ENCODE results near the gene WFS1. TPM values are rescaled to one million over a fixed set of nuclear protein-coding genes. Genes with fewer than 3 reads are reported as not detected.
A peak's percentile ranks its signal among the peaks of the same experiment; 100 is the strongest.

Gene WFS1
- total and polyA plus RNA-seq, 2 donors (not counting 1 experiment from before 2014, with no cell fraction given) = 25.7 to 37.5 TPM

- no peak overlapping the region for H3K4me3 ChIP-seq (replicated peaks in 1 of 4; ENCODE audit: control extremely low read depth in 1 of 4, insufficient read depth in 1 of 4, low read depth in 3 of 4, low read length in 4 of 4)
- H2AFZ ChIP-seq (ENCODE audit: low read length) = no peak overlapping the region
- H3K9me3 ChIP-seq (ENCODE audit: control insufficient read depth, insufficient read depth, low read depth, low read length) = no peaks in the 10 kb centered on the region
- no peaks in the 10 kb centered on the region for H4K20me1 ChIP-seq (ENCODE audit: control insufficient read depth, extremely low read depth, insufficient read depth, low read length)
- DNase-seq (ENCODE audit: low read depth in 2 of 2) = peak in 1 of 2 donors; percentile 3
- H3K27me3 ChIP-seq (ENCODE audit: control insufficient read depth, insufficient read depth, low read length) = no peaks in the 10 kb centered on the region
- peak overlapping the region; percentile 44 for H3K4me2 ChIP-seq (ENCODE audit: extremely low read depth, insufficient read depth, low read length)
- H3K79me2 ChIP-seq (ENCODE audit: control insufficient read depth, insufficient read depth, low read length) = peaks cover 2% of the 10 kb centered on the region
- H3K27ac ChIP-seq (ENCODE audit: insufficient read depth, low read length) = no peak overlapping the region
- H3K4me1 ChIP-seq (ENCODE audit: control insufficient read depth, extremely low read depth, insufficient read depth, low read length) = peaks cover 15% of the 10 kb centered on the region
- TF ChIP-seq EZH2 (IDR thresholded peaks at IDR 0.05; ENCODE audit: low read length, missing control alignments) (no peak), CTCF (conservative IDR thresholded peaks at IDR 0.05 in 1 of 2, IDR thresholded peaks at IDR 0.05 in 1 of 2; ENCODE audit: low read depth in 1 of 2, low read length in 2 of 2) (no peak)
- H3K9ac ChIP-seq (ENCODE audit: insufficient read depth, low read length) = no peak overlapping the region
- peaks cover 2% of the 10 kb centered on the region for H3K36me3 ChIP-seq (ENCODE audit: control insufficient read depth, insufficient read depth, low read length)
Observed at GRCh38 chr4:6277935-6278800, 8.5 kb downstream of the WFS1 start.

DNA sequence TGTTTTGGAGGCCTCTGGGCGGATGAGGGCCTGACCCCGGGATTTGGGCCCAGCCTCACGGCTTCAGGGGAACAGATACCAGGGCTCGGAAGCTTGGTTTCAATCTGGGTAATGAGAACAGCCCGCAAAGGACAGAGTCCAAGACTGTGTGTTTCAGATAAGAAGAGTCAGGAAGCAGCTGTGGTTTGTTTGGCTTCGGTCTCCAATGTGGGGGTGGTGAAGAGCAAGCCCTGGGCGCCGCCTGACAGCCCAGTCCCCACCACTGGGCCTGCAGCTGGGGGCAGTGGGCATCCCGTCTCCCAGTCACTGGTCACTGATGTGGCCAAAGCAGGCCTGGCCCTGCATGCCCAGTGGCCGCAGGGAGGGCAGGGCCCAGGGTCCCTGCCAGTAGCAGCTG is 9.1 kb downstream of the WFS1 start:
- Histone ChIP-seq H3K4me2 (ENCODE audit: extremely low read depth, insufficient read depth, low read length) (peak overlapping the region; percentile 44), H4K20me1 (ENCODE audit: control insufficient read depth, extremely low read depth, insufficient read depth, low read length) (no peaks in the 10 kb centered on the region)
- peak; percentile 54 to 79 for DNase-seq (ENCODE audit: low read depth in 2 of 2)

More for the DNA sequence above, 9.1 kb downstream of the WFS1 start:
- Histone ChIP-seq H3K9me3 (ENCODE audit: control insufficient read depth, insufficient read depth, low read depth, low read length) (no peaks in the 10 kb centered on the region), H3K4me1 (ENCODE audit: control insufficient read depth, extremely low read depth, insufficient read depth, low read length) (peaks cover 8% of the 10 kb centered on the region), H3K36me3 (ENCODE audit: control insufficient read depth, insufficient read depth, low read length) (peaks cover 2% of the 10 kb centered on the region), H3K9ac (ENCODE audit: insufficient read depth, low read length) (no peak overlapping the region), H3K27ac (ENCODE audit: insufficient read depth, low read length) (no peak overlapping the region), H3K4me3 (replicated peaks in 1 of 4; ENCODE audit: control extremely low read depth in 1 of 4, insufficient read depth in 1 of 4, low read depth in 3 of 4, low read length in 4 of 4) (no peak overlapping the region), H3K79me2 (ENCODE audit: control insufficient read depth, insufficient read depth, low read length) (peaks cover 2% of the 10 kb centered on the region), H3K27me3 (ENCODE audit: control insufficient read depth, insufficient read depth, low read length) (no peaks in the 10 kb centered on the region), H2AFZ (ENCODE audit: low read length) (no peak overlapping the region)
- TF ChIP-seq CTCF (conservative IDR thresholded peaks at IDR 0.05 in 1 of 2, IDR thresholded peaks at IDR 0.05 in 1 of 2; ENCODE audit: low read depth in 1 of 2, low read length in 2 of 2) (no peak), EZH2 (IDR thresholded peaks at IDR 0.05; ENCODE audit: low read length, missing control alignments) (no peak)

Data from fibroblast of lung (primary cell).